ENCODE results near the gene MAOB.

DNA sequence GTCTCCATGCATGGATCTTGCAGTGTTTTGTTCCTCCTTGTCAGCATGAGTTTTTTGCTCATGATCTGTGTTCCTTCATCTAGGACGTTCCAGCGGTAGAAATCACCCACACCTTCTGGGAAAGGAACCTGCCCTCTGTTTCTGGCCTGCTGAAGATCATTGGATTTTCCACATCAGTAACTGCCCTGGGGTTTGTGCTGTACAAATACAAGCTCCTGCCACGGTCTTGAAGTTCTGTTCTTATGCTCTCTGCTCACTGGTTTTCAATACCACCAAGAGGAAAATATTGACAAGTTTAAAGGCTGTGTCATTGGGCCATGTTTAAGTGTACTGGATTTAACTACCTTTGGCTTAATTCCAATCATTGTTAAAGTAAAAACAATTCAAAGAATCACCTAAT lies 138.0 kb downstream of the MAOB start:
- TF ChIP-seq, protein P1, sequence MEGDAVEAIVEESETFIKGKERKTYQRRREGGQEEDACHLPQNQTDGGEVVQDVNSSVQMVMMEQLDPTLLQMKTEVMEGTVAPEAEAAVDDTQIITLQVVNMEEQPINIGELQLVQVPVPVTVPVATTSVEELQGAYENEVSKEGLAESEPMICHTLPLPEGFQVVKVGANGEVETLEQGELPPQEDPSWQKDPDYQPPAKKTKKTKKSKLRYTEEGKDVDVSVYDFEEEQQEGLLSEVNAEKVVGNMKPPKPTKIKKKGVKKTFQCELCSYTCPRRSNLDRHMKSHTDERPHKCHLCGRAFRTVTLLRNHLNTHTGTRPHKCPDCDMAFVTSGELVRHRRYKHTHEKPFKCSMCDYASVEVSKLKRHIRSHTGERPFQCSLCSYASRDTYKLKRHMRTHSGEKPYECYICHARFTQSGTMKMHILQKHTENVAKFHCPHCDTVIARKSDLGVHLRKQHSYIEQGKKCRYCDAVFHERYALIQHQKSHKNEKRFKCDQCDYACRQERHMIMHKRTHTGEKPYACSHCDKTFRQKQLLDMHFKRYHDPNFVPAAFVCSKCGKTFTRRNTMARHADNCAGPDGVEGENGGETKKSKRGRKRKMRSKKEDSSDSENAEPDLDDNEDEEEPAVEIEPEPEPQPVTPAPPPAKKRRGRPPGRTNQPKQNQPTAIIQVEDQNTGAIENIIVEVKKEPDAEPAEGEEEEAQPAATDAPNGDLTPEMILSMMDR (conservative IDR thresholded peaks at IDR 0.05; ENCODE audit: low read depth, low read length), result no peak
- TF ChIP-seq EZH2 (IDR thresholded peaks at IDR 0.05; ENCODE audit: low read length, unreplicated experiment), result no peak
- TF ChIP-seq EZH2phosphoT487 (IDR thresholded peaks at IDR 0.05; ENCODE audit: borderline replicate concordance, low read length), result no peak

Measured in PC-3 (cell line).